H9 (cell line): ENCODE measurements around the gene MBTPS1. TPM values are rescaled to one million over a fixed set of nuclear protein-coding genes. Genes with fewer than 3 reads are reported as not detected.

ENCODE experiments used
- DNase-seq: peaks from one replicate; pipeline ENCODE4 v3.0.0-alpha.2; 2017
- H2AFZ ChIP-seq: one replicate; pipeline ENCODE4 v1.6.1; 2013; ENCODE audit warnings: mild to moderate bottlenecking, low read length, control low read depth, moderate library complexity
- H2AK5ac ChIP-seq: 2 replicates; pipeline ENCODE4 v1.6.1; 2013; ENCODE audit warnings: low read length, control low read depth, mixed read lengths; ENCODE audit not compliant: insufficient read length
- H2BK120ac ChIP-seq: one replicate; pipeline ENCODE4 v1.6.1; 2013; ENCODE audit warnings: low read depth, mild to moderate bottlenecking, low read length, control low read depth, inconsistent platforms; ENCODE audit not compliant: poor library complexity, severe bottlenecking
- H2BK12ac ChIP-seq: 2 replicates; pipeline ENCODE4 v1.6.1; 2013; ENCODE audit warnings: low read length, control low read depth, mixed read lengths, low read depth; ENCODE audit not compliant: insufficient read length
- H2BK15ac ChIP-seq: 2 replicates; pipeline ENCODE4 v1.6.1; 2013; ENCODE audit warnings: low read depth, low read length, control low read depth
- H2BK20ac ChIP-seq: one replicate; pipeline ENCODE4 v1.6.1; 2013; ENCODE audit warnings: low read depth, mild to moderate bottlenecking, low read length, control low read depth, inconsistent platforms; ENCODE audit not compliant: poor library complexity, severe bottlenecking
- H2BK5ac ChIP-seq: 2 replicates; pipeline ENCODE4 v1.6.1; 2013; ENCODE audit warnings: low read length, control low read depth, mixed read lengths; ENCODE audit not compliant: insufficient read length
- H3K14ac ChIP-seq: 2 replicates; pipeline ENCODE4 v1.6.1; 2013; ENCODE audit warnings: low read length, control low read depth; ENCODE audit not compliant: insufficient read depth
- H3K18ac ChIP-seq: 2 replicates; pipeline ENCODE4 v1.6.1; 2013; ENCODE audit warnings: low read depth, mild to moderate bottlenecking, mixed read lengths, low read length, control low read depth; ENCODE audit not compliant: insufficient read length
- H3K23ac ChIP-seq: 2 replicates; pipeline ENCODE4 v1.6.1; 2013; ENCODE audit warnings: low read length, control low read depth, mixed read lengths, low read depth; ENCODE audit not compliant: insufficient read length
- H3K23me2 ChIP-seq: 2 replicates; pipeline ENCODE4 v1.6.1; 2013; ENCODE audit warnings: low read depth, mild to moderate bottlenecking, mixed read lengths, low read length, control low read depth; ENCODE audit not compliant: insufficient read length, poor library complexity, severe bottlenecking
- H3K27ac ChIP-seq: 2 replicates; pipeline ENCODE4 v1.5.1; 2013; ENCODE audit warnings: low read length, control low read depth, mixed read lengths, low read depth; ENCODE audit not compliant: insufficient read length
- H3K27me3 ChIP-seq: 2 replicates; pipeline ENCODE4 v1.6.1; 2013; ENCODE audit warnings: low read length, control low read depth, inconsistent platforms; ENCODE audit not compliant: insufficient read depth
- H3K4ac ChIP-seq: 2 replicates; pipeline ENCODE4 v1.6.1; 2013; ENCODE audit warnings: low read depth, mild to moderate bottlenecking, control low read depth, inconsistent platforms, low read length, moderate library complexity
- H3K4me1 ChIP-seq: 2 replicates; pipeline ENCODE4 v1.6.1; 2013; ENCODE audit warnings: low read length, control low read depth, inconsistent platforms; ENCODE audit not compliant: insufficient read depth
- H3K4me2 ChIP-seq: 2 replicates; pipeline ENCODE4 v1.6.1; 2013; ENCODE audit warnings: low read length, control low read depth, mixed read lengths; ENCODE audit not compliant: insufficient read length, insufficient read depth
- H3K56ac ChIP-seq: 2 replicates; pipeline ENCODE4 v1.6.1; 2013; ENCODE audit warnings: low read depth, mild to moderate bottlenecking, mixed read lengths, low read length, control low read depth; ENCODE audit not compliant: insufficient read length
- H3K79me1 ChIP-seq: 2 replicates; pipeline ENCODE4 v1.6.1; 2013; ENCODE audit warnings: low read depth, mild to moderate bottlenecking, moderate library complexity, low read length, control low read depth, inconsistent platforms; ENCODE audit not compliant: insufficient read depth, poor library complexity, severe bottlenecking
- H3K79me2 ChIP-seq: 2 replicates; pipeline ENCODE4 v1.6.1; 2013; ENCODE audit warnings: low read length, control low read depth, inconsistent platforms; ENCODE audit not compliant: insufficient read depth
- H3K9ac ChIP-seq: 2 replicates; pipeline ENCODE4 v1.6.1; 2013; ENCODE audit warnings: low read length, control low read depth, mixed read lengths; ENCODE audit not compliant: insufficient read length; ENCODE audit errors: extremely low read depth
- H3K9me3 ChIP-seq: one replicate; pipeline ENCODE4 v1.6.1; 2013; ENCODE audit warnings: low read depth, low read length, inconsistent platforms; ENCODE audit not compliant: control insufficient read depth
- H3T11ph ChIP-seq: one replicate; pipeline ENCODE4 v1.6.1; 2013; ENCODE audit warnings: mild to moderate bottlenecking, low read length, control low read depth, inconsistent platforms
- H4K20me1 ChIP-seq: one replicate; pipeline ENCODE4 v1.6.1; 2013; ENCODE audit not compliant: control insufficient read depth, insufficient read length, insufficient read depth
- H4K5ac ChIP-seq: 2 replicates; pipeline ENCODE4 v1.6.1; 2013; ENCODE audit warnings: low read depth, mild to moderate bottlenecking, mixed read lengths, low read length, control low read depth; ENCODE audit not compliant: insufficient read length
- H4K8ac ChIP-seq: replicated peaks from 2 replicates; pipeline ENCODE4 v1.6.1; 2013; ENCODE audit warnings: low read length, control low read depth, mixed read lengths, low read depth; ENCODE audit not compliant: insufficient read length
- H4K91ac ChIP-seq: 2 replicates; pipeline ENCODE4 v1.6.1; 2013; ENCODE audit warnings: low read depth, mild to moderate bottlenecking, moderate library complexity, mixed read lengths, low read length, control low read depth; ENCODE audit not compliant: insufficient read length
- H3K27ac Mint-ChIP-seq, 3 experiments: 2 replicates in 2 of 3; 3 replicates in 1 of 3; pipeline ENCODE4 v1.8.0; 2020 to 2021; ENCODE audit warnings: mixed read lengths in 3 of 3, mild to moderate bottlenecking in 1 of 3, moderate library complexity in 1 of 3
- H3K27me3 Mint-ChIP-seq: 2 replicates; pipeline ENCODE4 v1.8.0; 2021; ENCODE audit warnings: low read depth, mild to moderate bottlenecking, moderate library complexity, mixed read lengths
- H3K36me3 Mint-ChIP-seq, 3 experiments: 2 replicates in 2 of 3; 3 replicates in 1 of 3; pipeline ENCODE4 v1.8.0; 2020 to 2021; ENCODE audit warnings: low read depth in 3 of 3, mixed read lengths in 3 of 3; ENCODE audit not compliant: insufficient read depth in 1 of 3
- H3K4me1 Mint-ChIP-seq, 2 experiments: 2 replicates each; pipeline ENCODE4 v1.8.0; 2020; ENCODE audit warnings: mixed read lengths in 2 of 2
- H3K4me3 Mint-ChIP-seq, 2 experiments: 2 replicates in 1 of 2; 3 replicates in 1 of 2; pipeline ENCODE4 v1.8.0; 2020 to 2021; ENCODE audit warnings: mild to moderate bottlenecking in 2 of 2, mixed read lengths in 2 of 2, moderate library complexity in 1 of 2
- H3K9me3 Mint-ChIP-seq, 2 experiments: 2 replicates in 1 of 2; 3 replicates in 1 of 2; pipeline ENCODE4 v1.8.0; 2020; ENCODE audit warnings: mild to moderate bottlenecking in 2 of 2, mixed read lengths in 2 of 2, moderate library complexity in 1 of 2
- CTCF ChIP-seq: fragments of 200-600 bp; sonication (generic); conservative IDR thresholded peaks from 3 replicates; pipeline ENCODE4 v1.8.0; 2021; ENCODE audit warnings: antibody characterized with exemption, mild to moderate bottlenecking
- WGBS: extraction: QIAGEN DNeasy Blood & Tissue Kit; methylation state at CpG from one replicate; pipeline ENCODE4 v1.1.7; 2013; ENCODE audit warnings: missing lambda C conversion rate, low lambda C conversion rate, mixed read lengths; ENCODE audit not compliant: insufficient read length; ENCODE audit errors: extremely low coverage; 5-methylcytosine and 5-hydroxymethylcytosine counted together
- total RNA-seq: library from RNA; stranded (reverse); gene quantifications from 2 replicates; pipeline ENCODE4 v1.2.1, GENCODE V29; 2021

The MBTPS1 gene
- total RNA-seq, 1 experiment from 2014 or later, result 48.7 TPM

GRCh38 chr16:84040226-84040822, 76.4 kb downstream of the MBTPS1 start:
- no peak overlapping the region for H3K4me3 Mint-ChIP-seq
- Histone ChIP-seq H4K8ac (no peak overlapping the region), H3T11ph (no peak overlapping the region), H2BK15ac (no peak overlapping the region), H4K91ac (no peak overlapping the region), H4K5ac (no peak overlapping the region), H2BK20ac (no peak overlapping the region), H3K18ac (no peak overlapping the region), H3K23me2 (no peaks in the 10 kb centered on the region), H4K20me1 (no peaks in the 10 kb centered on the region), H3K9ac (no peak overlapping the region), H2BK120ac (no peak overlapping the region), H3K56ac (no peak overlapping the region), H2BK12ac (no peak overlapping the region), H3K4me1 (no peaks in the 10 kb centered on the region; the same call in 1 of the 2 replicates), H3K27ac (no peak overlapping the region), H3K4ac (no peak overlapping the region), H3K23ac (no peak overlapping the region), H3K4me2 (no peak overlapping the region), H3K79me1 (no peaks in the 10 kb centered on the region), H2AFZ (no peak overlapping the region), H3K27me3 (no peaks in the 10 kb centered on the region), H3K14ac (no peak overlapping the region), H3K9me3 (no peaks in the 10 kb centered on the region), H3K79me2 (no peaks in the 10 kb centered on the region), H2BK5ac (no peak overlapping the region), H2AK5ac (no peak overlapping the region)
- no peak for DNase-seq
- WGBS, result no CpG with 5 or more reads among the region's 14 CpGs
- TF ChIP-seq CTCF, result no peak
- H3K9me3 Mint-ChIP-seq, result peaks cover 3 to 4% of the 10 kb centered on the region in 2 experiments
- H3K4me1 Mint-ChIP-seq, result peaks cover 24 to 42% of the 10 kb centered on the region in 2 experiments
- H3K27me3 Mint-ChIP-seq, result peaks cover 26% of the 10 kb centered on the region
- no peak overlapping the region for H3K27ac Mint-ChIP-seq
- H3K36me3 Mint-ChIP-seq, result peaks cover 0 to 4% (median 1%) of the 10 kb centered on the region in 3 experiments; a peak in 1 of 7 replicates
